Psoas muscle (tissue), 8 donors: Measurements from ENCODE around the gene CD4. TPM values are rescaled to one million over a fixed set of nuclear protein-coding genes. Genes with fewer than 3 reads are reported as not detected.

Experiments used
- ATAC-seq, 4 donors: fragments of 200-7000 bp; cut with Tn5 transposase; one replicate each; pipeline ENCODE4 v1.9.1; 2020; ENCODE audit warnings: moderate library complexity in 3 of 4, mild to moderate bottlenecking in 2 of 4
- DNase-seq, 2 donors: peaks; one replicate each; pipeline ENCODE4 v3.0.0-alpha.2; 2020
- H3K27ac ChIP-seq: fragments of 200-600 bp; one replicate; pipeline ENCODE4 v1.8.0; 2022
- H3K27me3 ChIP-seq, 3 donors: fragments of 200-600 bp in 1 of 3; one replicate each; pipeline versions ENCODE4 v1.6.1 to v1.8.0; 2013 to 2022; ENCODE audit warnings: low read length in 2 of 3, mild to moderate bottlenecking in 2 of 3, moderate library complexity in 1 of 3; ENCODE audit not compliant: insufficient read depth in 3 of 3
- H3K36me3 ChIP-seq, 2 donors: fragments of 200-600 bp in 1 of 2; one replicate each; pipeline versions ENCODE4 v1.6.1 to v1.8.0; 2013 to 2022; ENCODE audit warnings: low read depth in 1 of 2, mild to moderate bottlenecking in 1 of 2, moderate library complexity in 1 of 2; ENCODE audit not compliant: insufficient read depth in 1 of 2
- H3K4me1 ChIP-seq: fragments of 200-600 bp; one replicate; pipeline ENCODE4 v1.8.0; 2022
- H3K4me3 ChIP-seq: fragments of 200-600 bp; one replicate; pipeline ENCODE4 v1.8.0; 2022; ENCODE audit warnings: mild to moderate bottlenecking
- H3K9me3 ChIP-seq: fragments of 200-600 bp; one replicate; pipeline ENCODE4 v1.8.0; 2022
- CTCF ChIP-seq: fragments of 200-600 bp; IDR thresholded peaks from one replicate; pipeline ENCODE4 v1.8.0; 2022; ENCODE audit warnings: antibody characterized with exemption
- WGBS, 3 donors: extraction: QIAGEN DNeasy Blood & Tissue Kit; methylation state at CpG; one replicate each; pipeline versions ENCODE4 v1.1.6 to v1.1.7; 2013; 5-methylcytosine and 5-hydroxymethylcytosine counted together
- intact Hi-C, 2 donors: fragments of 100-400 bp; cut with DNase I; formaldehyde crosslinking; loops; one replicate each; pipeline versions ENCODE4 v1.11.0 to v1.14.2; 2022
- polyA plus RNA-seq, 3 donors: library from polyadenylated mRNA; stranded (reverse); fragments of 200-250 nt; gene quantifications; one replicate each; pipeline ENCODE4 v1.2.3, GENCODE V29; 2013
- total RNA-seq, 4 donors: library from RNA; stranded (reverse); fragmentation: NEBNext Ultra II Directional in 2 of 4; extraction: Animal tissue kit (Norgen Biotek cat#: 25700) in 2 of 4; gene quantifications; one replicate each; pipeline versions ENCODE4 v1.2.1 to v1.2.4, GENCODE V29; 2021 to 2023
- donor health status: healthy with polysubstance abuse.
- donor health status: DM: no; HTN: no; CAD: no; lungs with moderate emphysema.
- donor health status: Bipolar disorder and iron deficiency.
- donor health status: healthy.
- donor health status: DM: yes; HTN: yes; CAD: no.
- donor health status: DM: no; HTN: no; CAD: no.
- donor health status: DM: no; HTN: no; CAD: no.
- donor health status: DM: yes; HTN: yes; CAD: no.

Gene CD4
- total and polyA plus RNA-seq, 7 donors, result 0.47 to 4.9 (median 2.3) TPM

DNA sequence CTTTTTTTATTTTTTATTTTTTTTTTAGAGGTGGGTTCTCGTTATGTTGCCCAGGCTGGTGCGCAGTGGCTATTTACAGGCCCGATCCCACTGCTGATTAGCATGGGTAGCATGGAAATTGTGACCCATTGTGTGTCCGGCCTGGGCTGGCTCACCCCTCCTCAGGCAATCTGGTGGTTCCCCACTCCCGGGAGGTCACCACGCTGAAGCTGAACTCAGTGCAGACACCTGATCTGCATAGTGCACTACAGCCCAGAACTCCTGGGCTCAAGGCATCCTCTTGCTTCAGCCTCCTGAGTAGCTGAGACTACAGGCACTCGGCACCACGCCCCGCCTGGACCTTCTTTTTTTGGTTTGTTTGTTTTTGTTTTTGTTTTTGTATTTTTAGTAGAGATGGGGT, 5.5 kb upstream of the CD4 start:
- no peaks in the 10 kb centered on the region for H3K27me3 ChIP-seq
- ATAC-seq, result no peak
- H3K4me3 ChIP-seq, result no peak overlapping the region
- WGBS, 3 donors, result 85 to 88% (median 86%) methylated on average over 9 of the region's 9 CpGs
- H3K36me3 ChIP-seq, result no peaks in the 10 kb centered on the region
- intact Hi-C loops, result no loop called here
- no peaks in the 10 kb centered on the region for H3K4me1 ChIP-seq
- H3K9me3 ChIP-seq, result no peaks in the 10 kb centered on the region
- DNase-seq, result no peak
- H3K27ac ChIP-seq, result no peak overlapping the region
- no peak for TF ChIP-seq CTCF

GRCh38 chr12:6784296-6784695, 5.0 kb upstream of the CD4 start:
- Histone ChIP-seq H3K36me3 (no peaks in the 10 kb centered on the region), H3K27me3 (no peaks in the 10 kb centered on the region), H3K27ac (no peak overlapping the region), H3K4me1 (no peaks in the 10 kb centered on the region), H3K4me3 (no peak overlapping the region), H3K9me3 (no peaks in the 10 kb centered on the region)
- WGBS, 3 donors, result 61 to 74% (median 64%) methylated on average over 5 of the region's 5 CpGs
- ATAC-seq, result no peak
- intact Hi-C loops, result no loop called here
- TF ChIP-seq CTCF, result no peak
- DNase-seq, result no peak

- no peak for DNase-seq
- H3K4me3 ChIP-seq, result no peak overlapping the region
- ATAC-seq, result no peak
- no peak overlapping the region for H3K27ac ChIP-seq
- H3K4me1 ChIP-seq, result no peaks in the 10 kb centered on the region
- intact Hi-C loops, result no loop called here
- TF ChIP-seq CTCF, result no peak
- 58 to 74% (median 67%) methylated on average over 5 of the region's 5 CpGs for WGBS, 3 donors
- H3K27me3 ChIP-seq, result no peaks in the 10 kb centered on the region
- H3K36me3 ChIP-seq, result no peaks in the 10 kb centered on the region
- H3K9me3 ChIP-seq, result no peaks in the 10 kb centered on the region
Observed at GRCh38 chr12:6784761-6785160, 4.6 kb upstream of the CD4 start.

DNA sequence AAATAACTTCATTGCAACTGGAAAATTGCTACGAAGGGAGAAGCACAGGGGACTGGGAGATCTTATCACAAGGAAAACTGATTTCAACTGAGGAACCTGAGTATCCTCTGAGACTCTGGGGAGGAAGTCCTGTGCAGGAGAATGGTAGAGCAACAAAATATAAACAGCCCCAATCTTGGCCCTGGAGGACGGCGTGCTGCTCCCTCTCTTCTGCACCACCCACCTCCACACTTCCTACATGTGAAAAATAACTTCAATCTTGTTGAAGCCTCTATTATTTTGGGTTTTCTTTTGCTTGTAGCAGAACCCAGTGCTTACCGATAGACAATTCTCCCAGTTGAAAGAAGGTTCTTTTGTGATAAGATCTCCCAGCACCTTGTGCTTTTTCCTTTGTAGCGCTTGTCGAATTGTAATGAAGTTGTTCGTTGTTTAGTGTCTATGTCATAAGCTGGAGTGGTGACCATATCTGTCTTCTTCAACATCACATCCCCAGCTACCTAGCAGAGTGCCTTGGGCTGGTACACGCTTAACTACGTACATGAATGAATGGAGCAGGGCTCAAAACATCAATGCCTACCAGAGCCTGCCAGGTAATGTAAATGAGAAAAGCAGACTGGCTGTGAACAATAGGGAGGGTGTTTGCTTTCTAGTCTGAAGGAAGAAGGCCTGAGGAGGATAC, 2.8 kb upstream of the CD4 start:
- Histone ChIP-seq H3K27ac (no peak overlapping the region), H3K4me3 (no peak overlapping the region), H3K4me1 (no peaks in the 10 kb centered on the region), H3K27me3 (no peaks in the 10 kb centered on the region), H3K9me3 (no peaks in the 10 kb centered on the region), H3K36me3 (no peaks in the 10 kb centered on the region)
- no peak for DNase-seq
- no peak for TF ChIP-seq CTCF
- no peak for ATAC-seq
- intact Hi-C loops, result no loop called here
- WGBS, 3 donors, result 62 to 73% (median 65%) methylated on average over 9 of the region's 9 CpGs

- no peak overlapping the region for H3K27ac ChIP-seq
- no peak for TF ChIP-seq CTCF
- no peak for DNase-seq
- H3K4me3 ChIP-seq, result no peak overlapping the region
- H3K36me3 ChIP-seq, result no peaks in the 10 kb centered on the region
- H3K27me3 ChIP-seq, result peaks cover 0 to under 1% (median 0%) of the 10 kb centered on the region in 3 donors
- H3K9me3 ChIP-seq, result no peaks in the 10 kb centered on the region
- intact Hi-C loops, result no loop called here
- no peak for ATAC-seq
- WGBS, 3 donors, result 83 to 95% (median 93%) methylated on average over 5 of the region's 5 CpGs
- no peaks in the 10 kb centered on the region for H3K4me1 ChIP-seq
Observed at GRCh38 chr12:6787309-6787708, 2.0 kb upstream of the CD4 start.
